AG04449 (cell line): ENCODE measurements around the gene ERGIC1.

Experiments used
- CTCF ChIA-PET: fragments of 350-600 bp; formaldehyde crosslinking; extraction: SDS; loops from one replicate; lab custom pipeline; 2021; ENCODE audit warnings: antibody characterized with exemption; lab: Yijun Ruan, JAX
- POLR2A ChIA-PET: fragments of 400-600, 350-600 bp; formaldehyde crosslinking; extraction: SDS; loops from one replicate; lab custom pipeline; 2020; ENCODE audit warnings: antibody characterized with exemption, inconsistent platforms; lab: Yijun Ruan, JAX
- DNase-seq: peaks from one replicate; pipeline ENCODE4 v3.0.0-alpha.2; 2010; ENCODE audit warnings: low read depth, low spot score
- H3K4me3 ChIP-seq: 2 replicates; pipeline ENCODE4 v1.5.1; 2011; ENCODE audit warnings: low read depth, mild to moderate bottlenecking, control low read depth, low read length
- TF ChIP-seq, protein P1 (sequence below): IDR thresholded peaks from one replicate; pipeline ENCODE4 v1.5.1; 2011; ENCODE audit warnings: mild to moderate bottlenecking, moderate library complexity, low read length, control low read depth, inconsistent platforms; ENCODE audit not compliant: insufficient read depth; ENCODE audit errors: missing control alignments

The ERGIC1 gene

DNA sequence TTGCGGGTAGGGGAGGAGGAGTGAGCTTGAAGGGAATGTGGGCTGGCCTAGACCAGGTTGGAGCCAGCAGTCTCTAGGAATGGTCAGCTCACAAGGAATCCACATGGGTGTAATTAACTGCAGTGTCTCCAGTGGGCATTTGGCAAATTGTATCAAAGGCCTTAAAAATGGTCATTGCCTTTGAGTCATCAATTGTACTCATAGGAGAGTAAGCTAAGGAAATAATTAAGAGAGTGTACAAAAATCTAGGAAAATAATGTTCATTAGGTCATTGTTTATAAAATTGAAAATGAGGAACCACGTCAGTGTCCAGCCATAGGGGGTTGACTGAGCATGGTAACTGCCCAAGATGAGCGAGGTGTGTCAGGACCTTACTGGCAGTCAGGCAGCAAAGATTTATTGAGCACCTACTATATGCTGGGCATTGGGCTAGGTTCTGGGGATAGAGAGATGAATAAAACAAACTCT lies 95.4 kb downstream of the ERGIC1 start:
- no peak overlapping the region for H3K4me3 ChIP-seq
- peak; percentile 86 for DNase-seq
- CTCF ChIA-PET = interaction anchor here (0.7 to 15.2 kb wide), 15 partner anchors 9 to 222 kb away, joined by 3 to 167 read pairs (median 7); partner anchors contain the start of gene DUSP1
- TF ChIP-seq, protein P1, sequence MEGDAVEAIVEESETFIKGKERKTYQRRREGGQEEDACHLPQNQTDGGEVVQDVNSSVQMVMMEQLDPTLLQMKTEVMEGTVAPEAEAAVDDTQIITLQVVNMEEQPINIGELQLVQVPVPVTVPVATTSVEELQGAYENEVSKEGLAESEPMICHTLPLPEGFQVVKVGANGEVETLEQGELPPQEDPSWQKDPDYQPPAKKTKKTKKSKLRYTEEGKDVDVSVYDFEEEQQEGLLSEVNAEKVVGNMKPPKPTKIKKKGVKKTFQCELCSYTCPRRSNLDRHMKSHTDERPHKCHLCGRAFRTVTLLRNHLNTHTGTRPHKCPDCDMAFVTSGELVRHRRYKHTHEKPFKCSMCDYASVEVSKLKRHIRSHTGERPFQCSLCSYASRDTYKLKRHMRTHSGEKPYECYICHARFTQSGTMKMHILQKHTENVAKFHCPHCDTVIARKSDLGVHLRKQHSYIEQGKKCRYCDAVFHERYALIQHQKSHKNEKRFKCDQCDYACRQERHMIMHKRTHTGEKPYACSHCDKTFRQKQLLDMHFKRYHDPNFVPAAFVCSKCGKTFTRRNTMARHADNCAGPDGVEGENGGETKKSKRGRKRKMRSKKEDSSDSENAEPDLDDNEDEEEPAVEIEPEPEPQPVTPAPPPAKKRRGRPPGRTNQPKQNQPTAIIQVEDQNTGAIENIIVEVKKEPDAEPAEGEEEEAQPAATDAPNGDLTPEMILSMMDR = no peak
- POLR2A ChIA-PET = interaction anchor here (0.9 to 8.3 kb wide), 6 partner anchors 9 to 161 kb away, joined by 3 to 149 read pairs (median 4); partner anchors contain the start of genes DUSP1 and RPL26L1

DNA sequence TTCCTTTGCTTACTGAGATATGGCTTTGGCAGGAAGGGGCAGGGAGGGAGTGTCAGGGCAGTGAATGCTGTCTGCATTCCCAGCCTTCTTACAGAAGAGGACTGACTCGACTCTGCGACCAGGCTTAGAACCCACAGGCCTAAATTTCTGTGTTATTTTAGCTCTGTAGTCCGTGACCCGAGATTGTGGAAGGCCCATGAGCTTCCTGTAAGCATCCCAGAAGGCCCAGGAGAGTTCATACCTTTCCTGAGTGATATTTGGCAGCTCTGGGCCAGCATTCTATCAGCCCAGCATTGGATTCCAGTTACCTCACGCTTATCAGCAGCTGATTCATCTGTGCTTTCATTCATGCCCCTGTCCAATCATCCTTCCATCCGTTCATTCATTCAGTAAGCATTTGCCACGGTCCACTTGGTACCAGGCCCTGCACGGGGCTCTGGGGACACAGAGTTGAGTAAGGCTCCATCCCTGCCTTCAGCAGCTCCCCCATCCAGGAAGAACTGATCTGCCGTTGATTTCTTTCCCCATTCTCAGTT lies 97.0 kb downstream of the ERGIC1 start:
- CTCF ChIA-PET = interaction anchor here (0.8 to 22.5 kb wide), 28 partner anchors 11 to 221 kb away, joined by 3 to 595 read pairs (median 11); partner anchors contain the start of genes DUSP1 and RPL26L1
- H3K4me3 ChIP-seq = no peak overlapping the region
- POLR2A ChIA-PET = interaction anchor here (0.7 to 8.3 kb wide), 11 partner anchors 9 to 216 kb away, joined by 3 to 149 read pairs (median 4); partner anchors contain the start of gene DUSP1
- TF ChIP-seq, protein P1 = no peak
- peak; percentile 81 for DNase-seq

DNA sequence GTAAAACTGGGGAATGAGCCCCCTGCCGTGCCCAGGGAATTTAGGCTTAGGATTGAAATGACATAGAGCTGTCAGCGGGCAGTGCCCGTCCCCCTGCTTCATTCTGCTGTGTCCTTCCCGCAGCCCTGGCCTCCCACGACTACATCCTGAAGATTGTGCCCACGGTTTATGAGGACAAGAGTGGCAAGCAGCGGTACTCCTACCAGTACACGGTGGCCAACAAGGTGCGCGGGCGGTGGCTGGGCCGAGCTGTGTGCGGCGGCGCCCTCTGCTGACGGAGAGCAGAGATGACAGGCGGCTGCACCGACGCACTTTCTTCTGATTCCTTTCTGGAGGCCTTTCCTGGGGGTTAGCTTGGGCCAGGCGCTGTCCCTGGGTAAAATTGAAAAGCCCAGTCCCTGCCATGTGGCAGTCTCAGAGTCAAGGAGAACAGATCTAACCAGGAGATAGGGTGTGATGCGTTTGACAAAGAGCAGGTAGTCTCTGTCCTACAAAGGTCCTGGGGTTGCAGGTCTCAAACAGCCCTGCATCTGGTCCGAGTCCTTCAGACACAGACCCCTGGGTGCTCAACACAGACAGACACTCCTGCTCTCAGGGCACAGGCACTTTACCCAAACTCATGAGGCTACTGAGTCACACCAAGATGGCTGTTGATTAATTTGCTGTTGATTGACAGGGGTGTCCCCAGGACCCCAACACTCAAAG lies 98.4 kb downstream of the ERGIC1 start:
- ChIA-PET POLR2A (interaction anchor here (0.7 to 8.3 kb wide), 6 partner anchors 11 to 164 kb away, joined by 3 to 149 read pairs (median 8); partner anchors contain the start of gene DUSP1), CTCF (interaction anchor here (0.7 to 22.5 kb wide), 47 partner anchors 8 to 273 kb away, joined by 3 to 595 read pairs (median 6); partner anchors contain the start of genes DUSP1 and RPL26L1)
- no peak overlapping the region for H3K4me3 ChIP-seq
- TF ChIP-seq, protein P1 = peak; percentile 95
- no peak for DNase-seq

DNA sequence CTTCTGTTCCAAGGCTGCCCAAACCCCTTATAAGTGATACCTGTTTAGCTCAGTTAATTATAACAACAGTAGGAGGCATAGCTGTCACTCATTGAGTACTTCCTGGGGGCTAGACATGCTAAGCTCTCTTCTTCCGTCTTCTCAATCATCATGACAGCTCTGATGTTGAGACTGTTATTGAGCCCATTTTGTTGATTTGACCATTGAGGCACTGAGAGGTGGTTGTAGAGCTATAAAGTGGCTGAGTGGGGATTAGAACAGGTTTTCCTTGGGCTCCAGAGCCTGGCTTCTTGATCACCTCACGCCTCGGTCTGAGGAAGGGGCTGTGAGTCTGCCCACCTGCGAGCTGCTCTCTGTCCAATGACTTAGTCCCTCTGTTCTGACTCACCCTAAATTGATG lies 99.2 kb downstream of the ERGIC1 start:
- TF ChIP-seq, protein P1 = no peak
- ChIA-PET POLR2A (interaction anchor here (1.8 to 8.3 kb wide), 3 partner anchors 10 to 164 kb away, joined by 8 to 149 read pairs (median 17); partner anchors contain the start of gene DUSP1), CTCF (interaction anchor here (0.8 to 22.5 kb wide), 34 partner anchors 9 to 234 kb away, joined by 3 to 595 read pairs (median 7); partner anchors contain the start of genes BNIP1 and DUSP1)
- H3K4me3 ChIP-seq = no peak overlapping the region
- DNase-seq = no peak

DNA sequence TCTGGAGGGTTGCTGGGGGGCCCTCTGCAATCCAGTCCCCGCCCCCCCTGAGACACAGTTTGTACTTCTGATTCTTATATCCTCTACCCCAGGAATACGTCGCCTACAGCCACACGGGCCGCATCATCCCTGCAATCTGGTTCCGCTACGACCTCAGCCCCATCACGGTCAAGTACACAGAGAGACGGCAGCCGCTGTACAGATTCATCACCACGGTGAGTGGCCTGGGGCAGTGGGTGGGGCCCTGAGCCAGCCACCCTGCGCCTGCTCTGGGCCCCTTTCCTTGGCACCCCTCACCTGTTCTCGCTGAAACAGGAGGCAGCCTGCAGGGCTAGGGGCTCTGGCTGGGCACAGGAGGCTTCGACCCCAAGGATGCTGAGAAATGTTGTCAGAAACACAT lies 101.0 kb downstream of the ERGIC1 start:
- POLR2A ChIA-PET = interaction anchor here (8.3 kb wide), 1 partner anchor 166 kb away, joined by 149 read pairs; the partner anchor contains the start of gene DUSP1
- CTCF ChIA-PET = interaction anchor here (1.3 to 22.5 kb wide), 8 partner anchors 9 to 225 kb away, joined by 4 to 595 read pairs (median 59); no protein-coding TSS in a partner anchor

More for the DNA sequence above, 101.0 kb downstream of the ERGIC1 start:
- TF ChIP-seq, protein P1 = no peak
- no peak overlapping the region for H3K4me3 ChIP-seq
- no peak for DNase-seq
